ENCODE data around the gene PDE4D. TPM values are rescaled to one million over a fixed set of nuclear protein-coding genes. Genes with fewer than 3 reads are reported as not detected.

The PDE4D gene
- polyA plus RNA-seq, 1 donor (not counting 4 experiments of a cell fraction or from before 2014, with no cell fraction given): 3.6 TPM

DNA sequence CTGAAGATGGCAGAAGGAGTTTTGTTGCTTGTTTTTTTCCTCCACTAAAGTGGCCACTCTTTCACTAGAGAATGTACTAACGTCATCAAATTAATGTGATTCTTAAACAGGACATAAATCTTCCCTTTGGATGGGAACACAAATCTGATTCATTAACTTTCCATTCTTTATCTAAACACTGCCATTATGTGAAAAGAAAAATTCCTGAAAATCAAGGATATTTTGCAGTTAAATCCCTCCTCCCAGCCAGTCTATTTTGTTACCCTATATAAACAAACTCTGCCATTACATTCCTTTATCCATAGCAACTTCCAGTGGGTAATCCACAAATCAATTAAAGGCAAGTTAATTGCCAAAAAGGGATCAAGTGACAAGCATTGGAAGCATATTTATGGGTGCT, 546.5 kb downstream of the PDE4D start:
- Histone ChIP-seq H3K9me1 (ENCODE audit: control insufficient read depth, extremely low read depth, insufficient read depth, low read length) (no peaks in the 10 kb centered on the region), H3K79me2 (ENCODE audit: control insufficient read depth, insufficient read depth, low read length) (no peaks in the 10 kb centered on the region), H3K27ac (ENCODE audit: control insufficient read depth, insufficient read depth, low read length) (no peak overlapping the region), H3K4me3 (ENCODE audit: control insufficient read depth in 2 of 3, extremely low read depth in 1 of 3, insufficient read depth in 2 of 3, low read depth in 1 of 3, low read length in 3 of 3) (no peak overlapping the region), H3K4me2 (ENCODE audit: control insufficient read depth, extremely low read depth, insufficient read depth, low read depth, low read length) (no peak overlapping the region), H3K9ac (ENCODE audit: control insufficient read depth, extremely low read depth, insufficient read depth, low read length) (no peak overlapping the region), H3K36me3 (ENCODE audit: control insufficient read depth in 2 of 2, extremely low read depth in 1 of 2, insufficient read depth in 2 of 2, low read length in 2 of 2) (no peaks in the 10 kb centered on the region), H3K27me3 (ENCODE audit: control insufficient read depth, extremely low read depth, insufficient read depth, low read length) (no peaks in the 10 kb centered on the region), H3K4me1 (ENCODE audit: control insufficient read depth, extremely low read depth, insufficient read depth, low read length) (no peaks in the 10 kb centered on the region), H2AFZ (ENCODE audit: control insufficient read depth, low read length) (no peak overlapping the region), H3K9me3 (ENCODE audit: control insufficient read depth, low read depth, low read length) (no peaks in the 10 kb centered on the region), H4K20me1 (ENCODE audit: control insufficient read depth, extremely low read depth, insufficient read depth, low read length) (no peaks in the 10 kb centered on the region)
- dilution Hi-C loops (cut with MboI; ENCODE audit: extremely low pct_ligation_motif_present, low sequenced_read_pairs): no loop called here
- FAIRE-seq (no peak), DNase-seq (ENCODE audit: low read depth, low spot score) (no peak)
- TF ChIP-seq, protein P1, sequence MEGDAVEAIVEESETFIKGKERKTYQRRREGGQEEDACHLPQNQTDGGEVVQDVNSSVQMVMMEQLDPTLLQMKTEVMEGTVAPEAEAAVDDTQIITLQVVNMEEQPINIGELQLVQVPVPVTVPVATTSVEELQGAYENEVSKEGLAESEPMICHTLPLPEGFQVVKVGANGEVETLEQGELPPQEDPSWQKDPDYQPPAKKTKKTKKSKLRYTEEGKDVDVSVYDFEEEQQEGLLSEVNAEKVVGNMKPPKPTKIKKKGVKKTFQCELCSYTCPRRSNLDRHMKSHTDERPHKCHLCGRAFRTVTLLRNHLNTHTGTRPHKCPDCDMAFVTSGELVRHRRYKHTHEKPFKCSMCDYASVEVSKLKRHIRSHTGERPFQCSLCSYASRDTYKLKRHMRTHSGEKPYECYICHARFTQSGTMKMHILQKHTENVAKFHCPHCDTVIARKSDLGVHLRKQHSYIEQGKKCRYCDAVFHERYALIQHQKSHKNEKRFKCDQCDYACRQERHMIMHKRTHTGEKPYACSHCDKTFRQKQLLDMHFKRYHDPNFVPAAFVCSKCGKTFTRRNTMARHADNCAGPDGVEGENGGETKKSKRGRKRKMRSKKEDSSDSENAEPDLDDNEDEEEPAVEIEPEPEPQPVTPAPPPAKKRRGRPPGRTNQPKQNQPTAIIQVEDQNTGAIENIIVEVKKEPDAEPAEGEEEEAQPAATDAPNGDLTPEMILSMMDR (optimal IDR thresholded peaks at IDR 0.05 in 1 of 3, IDR thresholded peaks at IDR 0.05 in 1 of 3, conservative IDR thresholded peaks at IDR 0.05 in 1 of 3; ENCODE audit: extremely low read depth in 1 of 3, insufficient read depth in 2 of 3, low read length in 3 of 3): no peak
- no peak for TF ChIP-seq EZH2 (IDR thresholded peaks at IDR 0.05; ENCODE audit: low read length)

DNA sequence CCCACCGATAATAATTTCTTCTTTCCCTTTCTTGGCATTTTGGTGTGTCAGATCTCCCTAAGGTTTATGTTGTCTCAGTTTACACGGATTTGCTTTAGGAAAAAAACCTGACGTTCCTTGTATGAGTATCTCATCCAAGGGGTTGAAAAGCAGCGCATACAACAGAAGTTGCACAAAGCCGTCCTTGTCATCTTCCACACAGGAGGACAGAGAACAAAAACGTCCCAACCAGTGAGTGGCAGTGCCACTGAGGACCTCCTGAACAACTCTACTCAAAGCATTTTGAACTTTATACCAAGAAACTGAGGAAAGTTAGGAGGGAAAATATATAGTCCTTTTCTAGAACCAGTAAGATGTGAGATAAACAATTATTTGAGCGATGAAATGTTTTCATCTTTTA, 547.0 kb downstream of the PDE4D start:
- Histone ChIP-seq H3K9me1 (ENCODE audit: control insufficient read depth, extremely low read depth, insufficient read depth, low read length) (no peaks in the 10 kb centered on the region), H4K20me1 (ENCODE audit: control insufficient read depth, extremely low read depth, insufficient read depth, low read length) (no peaks in the 10 kb centered on the region), H3K4me2 (ENCODE audit: control insufficient read depth, extremely low read depth, insufficient read depth, low read depth, low read length) (no peak overlapping the region), H3K4me3 (ENCODE audit: control insufficient read depth in 2 of 3, extremely low read depth in 1 of 3, insufficient read depth in 2 of 3, low read depth in 1 of 3, low read length in 3 of 3) (no peak overlapping the region), H3K4me1 (ENCODE audit: control insufficient read depth, extremely low read depth, insufficient read depth, low read length) (no peaks in the 10 kb centered on the region), H3K27me3 (ENCODE audit: control insufficient read depth, extremely low read depth, insufficient read depth, low read length) (no peaks in the 10 kb centered on the region), H3K79me2 (ENCODE audit: control insufficient read depth, insufficient read depth, low read length) (no peaks in the 10 kb centered on the region), H3K9me3 (ENCODE audit: control insufficient read depth, low read depth, low read length) (no peaks in the 10 kb centered on the region), H2AFZ (ENCODE audit: control insufficient read depth, low read length) (no peak overlapping the region), H3K36me3 (ENCODE audit: control insufficient read depth in 2 of 2, extremely low read depth in 1 of 2, insufficient read depth in 2 of 2, low read length in 2 of 2) (no peaks in the 10 kb centered on the region), H3K9ac (ENCODE audit: control insufficient read depth, extremely low read depth, insufficient read depth, low read length) (no peak overlapping the region), H3K27ac (ENCODE audit: control insufficient read depth, insufficient read depth, low read length) (no peak overlapping the region)
- TF ChIP-seq EZH2 (IDR thresholded peaks at IDR 0.05; ENCODE audit: low read length): no peak
- TF ChIP-seq, protein P1 (optimal IDR thresholded peaks at IDR 0.05 in 1 of 3, IDR thresholded peaks at IDR 0.05 in 1 of 3, conservative IDR thresholded peaks at IDR 0.05 in 1 of 3; ENCODE audit: extremely low read depth in 1 of 3, insufficient read depth in 2 of 3, low read length in 3 of 3): no peak
- FAIRE-seq (no peak), DNase-seq (ENCODE audit: low read depth, low spot score) (no peak)
- dilution Hi-C loops (cut with MboI; ENCODE audit: extremely low pct_ligation_motif_present, low sequenced_read_pairs): no loop called here
